Endodermal cell (in vitro differentiated cells): Measurements from ENCODE around the gene EVA1C. TPM values are rescaled to one million over a fixed set of nuclear protein-coding genes. Genes with fewer than 3 reads are reported as not detected.

Experiments
- DNase-seq: peaks from one replicate; pipeline ENCODE4 v3.0.0-alpha.2; 2017
- H3K27ac ChIP-seq: 2 replicates; pipeline ENCODE4 v1.5.1; 2013; ENCODE audit warnings: mild to moderate bottlenecking, low read depth, low read length, moderate library complexity
- H3K27me3 ChIP-seq: 2 replicates; pipeline ENCODE4 v1.6.1; 2013; ENCODE audit warnings: mild to moderate bottlenecking, low read length, moderate library complexity; ENCODE audit not compliant: insufficient read depth, control insufficient read depth, poor library complexity, severe bottlenecking
- H3K36me3 ChIP-seq: 2 replicates; pipeline ENCODE4 v1.7.0; 2013; ENCODE audit warnings: mild to moderate bottlenecking, low read length, moderate library complexity; ENCODE audit not compliant: control insufficient read depth, insufficient read depth
- H3K4me1 ChIP-seq: one replicate; pipeline ENCODE4 v1.7.0; 2013; ENCODE audit warnings: low read length; ENCODE audit not compliant: control insufficient read depth, insufficient read depth
- H3K4me3 ChIP-seq: 2 replicates; pipeline ENCODE4 v1.5.1; 2013; ENCODE audit warnings: mild to moderate bottlenecking, low read length, moderate library complexity
- H3K9ac ChIP-seq: 2 replicates; pipeline ENCODE4 v1.6.1; 2013; ENCODE audit warnings: mild to moderate bottlenecking, low read length, moderate library complexity; ENCODE audit not compliant: poor library complexity, severe bottlenecking; ENCODE audit errors: extremely low read depth
- H3K9me3 ChIP-seq: 2 replicates; pipeline ENCODE4 v1.6.1; 2013; ENCODE audit warnings: mild to moderate bottlenecking, low read length, moderate library complexity; ENCODE audit not compliant: control insufficient read depth
- H3K27ac Mint-ChIP-seq: 2 replicates; pipeline ENCODE4 v1.8.0; 2020; ENCODE audit warnings: mixed read lengths
- H3K27me3 Mint-ChIP-seq: 2 replicates; pipeline ENCODE4 v1.8.0; 2021; ENCODE audit warnings: mild to moderate bottlenecking, mixed read lengths; ENCODE audit not compliant: insufficient read depth
- H3K36me3 Mint-ChIP-seq: 2 replicates; pipeline ENCODE4 v1.8.0; 2020; ENCODE audit warnings: low read depth, mixed read lengths
- H3K4me1 Mint-ChIP-seq: 2 replicates; pipeline ENCODE4 v1.8.0; 2020; ENCODE audit warnings: mixed read lengths
- H3K4me3 Mint-ChIP-seq: 2 replicates; pipeline ENCODE4 v1.8.0; 2020; ENCODE audit warnings: mild to moderate bottlenecking, moderate library complexity, mixed read lengths
- H3K9me3 Mint-ChIP-seq: 2 replicates; pipeline ENCODE4 v1.8.0; 2020; ENCODE audit warnings: mild to moderate bottlenecking, mixed read lengths
- CTCF ChIP-seq: fragments of 200-600 bp; sonication (generic); conservative IDR thresholded peaks from 2 replicates; pipeline ENCODE4 v1.5.0; 2021; ENCODE audit warnings: antibody characterized with exemption, mild to moderate bottlenecking
- WGBS, 2 experiments: methylation state at CpG; one replicate each; pipeline versions ENCODE4 v1.1.5 to v1.1.7; 2013; ENCODE audit warnings: missing lambda C conversion rate in 2 of 2, mixed read lengths in 1 of 2; ENCODE audit not compliant: insufficient coverage in 1 of 2, insufficient read length in 1 of 2; 5-methylcytosine and 5-hydroxymethylcytosine counted together
- total RNA-seq, 2 donors: library from RNA; stranded (reverse); fragmentation: NEBNext Ultra II Directional in 1 of 2; extraction: Animal tissue kit (Norgen Biotek cat#: 25700) in 1 of 2; gene quantifications; 2 replicates in 1 of 2; 3 replicates in 1 of 2; pipeline ENCODE4 v1.2.1, GENCODE V29; 2021

The EVA1C gene
- total RNA-seq, 2 donors from 2014 or later = 0.68 TPM; not detected in 1

GRCh38 chr21:32533053-32533452 lies 120.5 kb downstream of the EVA1C start:
- Histone ChIP-seq H3K27ac (no peak overlapping the region), H3K27me3 (no peaks in the 10 kb centered on the region), H3K4me3 (no peak overlapping the region), H3K9me3 (no peaks in the 10 kb centered on the region), H3K36me3 (no peaks in the 10 kb centered on the region), H3K9ac (no peak overlapping the region), H3K4me1 (no peaks in the 10 kb centered on the region)
- TF ChIP-seq CTCF = no peak
- Mint-ChIP-seq H3K4me1 (no peaks in the 10 kb centered on the region), H3K36me3 (no peaks in the 10 kb centered on the region), H3K27ac (no peak overlapping the region), H3K9me3 (peaks cover 8% of the 10 kb centered on the region), H3K27me3 (no peaks in the 10 kb centered on the region), H3K4me3 (no peak overlapping the region)
- DNase-seq = no peak
- 87 to 90% methylated on average over 2 to 4 of the region's 4 CpGs for WGBS, 2 experiments

- no peaks in the 10 kb centered on the region for H3K27me3 ChIP-seq
- Mint-ChIP-seq H3K27ac (no peak overlapping the region), H3K4me1 (no peaks in the 10 kb centered on the region), H3K9me3 (peaks cover 8% of the 10 kb centered on the region), H3K36me3 (no peaks in the 10 kb centered on the region), H3K4me3 (no peak overlapping the region), H3K27me3 (no peaks in the 10 kb centered on the region)
- no peak overlapping the region for H3K9ac ChIP-seq
- no peak for TF ChIP-seq CTCF
- no peak overlapping the region for H3K27ac ChIP-seq
- no peak overlapping the region for H3K4me3 ChIP-seq
- no peaks in the 10 kb centered on the region for H3K9me3 ChIP-seq
- no peak for DNase-seq
- H3K4me1 ChIP-seq = no peaks in the 10 kb centered on the region
- WGBS, 2 experiments = 90 to 100% methylated on average over 3 to 7 of the region's 7 CpGs
- no peaks in the 10 kb centered on the region for H3K36me3 ChIP-seq
Observed at GRCh38 chr21:32533611-32534010, 121.1 kb downstream of the EVA1C start.

- no peak overlapping the region for H3K4me3 Mint-ChIP-seq
- H3K27me3 ChIP-seq = no peaks in the 10 kb centered on the region
- WGBS, 2 experiments = 93 to 94% methylated on average over 3 to 7 of the region's 8 CpGs
- H3K4me3 ChIP-seq = no peak overlapping the region
- no peak overlapping the region for H3K27ac Mint-ChIP-seq
- H3K27me3 Mint-ChIP-seq = no peaks in the 10 kb centered on the region
- no peak overlapping the region for H3K9ac ChIP-seq
- H3K9me3 ChIP-seq = no peaks in the 10 kb centered on the region
- DNase-seq = no peak
- no peak for TF ChIP-seq CTCF
- H3K4me1 Mint-ChIP-seq = no peaks in the 10 kb centered on the region
- H3K36me3 ChIP-seq = no peaks in the 10 kb centered on the region
- H3K4me1 ChIP-seq = no peaks in the 10 kb centered on the region
- peaks cover 8% of the 10 kb centered on the region for H3K9me3 Mint-ChIP-seq
- no peak overlapping the region for H3K27ac ChIP-seq
- no peaks in the 10 kb centered on the region for H3K36me3 Mint-ChIP-seq
Observed at GRCh38 chr21:32534113-32534512, 121.6 kb downstream of the EVA1C start.
